Calu3 (cell line): ENCODE data around the gene ARHGAP5. TPM values are rescaled to one million over a fixed set of nuclear protein-coding genes. Genes with fewer than 3 reads are reported as not detected.
A peak's percentile ranks its signal among the peaks of the same experiment; 100 is the strongest.

Experiments used
- BruUV-seq: library from RNA; stranded (reverse); fragments of 400-500 nt; replicated peaks from 2 replicates; lab custom pipeline; 2021; lab: Mats Ljungman, UMichigan
- CTCF ChIA-PET: fragments of 300-600 bp; sonication (Branson Sonifier 250); formaldehyde crosslinking; loops from one replicate; lab custom pipeline; 2022; ENCODE audit warnings: antibody characterized with exemption; lab: Charles Lee
- DNase-seq: peaks from one replicate; pipeline ENCODE4 v3.0.0; 2022
- H3K27ac Mint-ChIP-seq: one replicate; pipeline ENCODE4 v1.8.0; 2022; ENCODE audit warnings: mixed read lengths; ENCODE audit not compliant: unreplicated experiment
- H3K27me3 Mint-ChIP-seq: one replicate; pipeline ENCODE4 v1.8.0; 2022; ENCODE audit warnings: mixed read lengths; ENCODE audit not compliant: unreplicated experiment
- H3K36me3 Mint-ChIP-seq: one replicate; pipeline ENCODE4 v1.8.0; 2022; ENCODE audit warnings: mild to moderate bottlenecking, moderate library complexity, mixed read lengths; ENCODE audit not compliant: insufficient read depth, unreplicated experiment
- H3K4me1 Mint-ChIP-seq: one replicate; pipeline ENCODE4 v1.8.0; 2022; ENCODE audit warnings: mild to moderate bottlenecking, low read depth, mixed read lengths; ENCODE audit not compliant: unreplicated experiment
- H3K4me3 Mint-ChIP-seq: one replicate; pipeline ENCODE4 v1.8.0; 2022; ENCODE audit warnings: mild to moderate bottlenecking, low read depth, moderate library complexity, mixed read lengths; ENCODE audit not compliant: unreplicated experiment
- H3K9me3 Mint-ChIP-seq: one replicate; pipeline ENCODE4 v1.8.0; 2022; ENCODE audit warnings: low read depth, mixed read lengths; ENCODE audit not compliant: unreplicated experiment
- intact Hi-C: fragments of 100-400 bp; cut with micrococcal nuclease; formaldehyde crosslinking; loops from one replicate; pipeline ENCODE4 v1.10.0; 2022; ENCODE audit not compliant: unreplicated experiment
- total RNA-seq: library from RNA; stranded (reverse); gene quantifications from 2 replicates; pipeline ENCODE4 v1.2.3, GENCODE V29; 2022
- TF ChIP-seq, protein P1 (sequence below): fragments of 200-600 bp; IDR thresholded peaks from one replicate; pipeline ENCODE4 v1.8.0; 2022; ENCODE audit warnings: antibody characterized with exemption; ENCODE audit not compliant: unreplicated experiment

Gene ARHGAP5
- total RNA-seq, 1 experiment from 2014 or later, result 132 TPM

DNA sequence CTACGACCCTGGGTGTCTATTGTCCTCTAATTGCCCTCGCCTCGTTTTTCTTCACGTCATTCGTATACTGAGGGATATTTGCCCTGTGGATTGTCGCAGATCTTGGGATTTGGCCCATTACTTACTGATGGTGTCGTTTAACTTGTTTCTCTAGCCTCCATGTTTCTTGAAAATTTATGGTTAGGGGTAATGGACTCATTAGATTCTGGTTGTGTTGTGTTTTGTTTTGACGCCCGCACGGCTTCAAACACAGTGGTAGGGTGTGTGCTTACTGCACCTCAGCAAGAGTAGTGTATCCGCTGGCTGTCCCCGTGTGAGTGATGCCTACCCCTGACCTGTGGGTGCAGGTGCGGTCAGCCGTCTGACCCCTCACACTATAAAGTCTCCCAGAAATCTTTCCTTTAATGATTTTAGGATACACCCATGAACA lies 126.8 kb downstream of the ARHGAP5 start:
- no peaks in the 10 kb centered on the region for H3K9me3 Mint-ChIP-seq
- CTCF ChIA-PET, result no interaction called here
- H3K36me3 Mint-ChIP-seq, result peaks cover 35% of the 10 kb centered on the region
- H3K27me3 Mint-ChIP-seq, result no peaks in the 10 kb centered on the region
- TF ChIP-seq, protein P1, sequence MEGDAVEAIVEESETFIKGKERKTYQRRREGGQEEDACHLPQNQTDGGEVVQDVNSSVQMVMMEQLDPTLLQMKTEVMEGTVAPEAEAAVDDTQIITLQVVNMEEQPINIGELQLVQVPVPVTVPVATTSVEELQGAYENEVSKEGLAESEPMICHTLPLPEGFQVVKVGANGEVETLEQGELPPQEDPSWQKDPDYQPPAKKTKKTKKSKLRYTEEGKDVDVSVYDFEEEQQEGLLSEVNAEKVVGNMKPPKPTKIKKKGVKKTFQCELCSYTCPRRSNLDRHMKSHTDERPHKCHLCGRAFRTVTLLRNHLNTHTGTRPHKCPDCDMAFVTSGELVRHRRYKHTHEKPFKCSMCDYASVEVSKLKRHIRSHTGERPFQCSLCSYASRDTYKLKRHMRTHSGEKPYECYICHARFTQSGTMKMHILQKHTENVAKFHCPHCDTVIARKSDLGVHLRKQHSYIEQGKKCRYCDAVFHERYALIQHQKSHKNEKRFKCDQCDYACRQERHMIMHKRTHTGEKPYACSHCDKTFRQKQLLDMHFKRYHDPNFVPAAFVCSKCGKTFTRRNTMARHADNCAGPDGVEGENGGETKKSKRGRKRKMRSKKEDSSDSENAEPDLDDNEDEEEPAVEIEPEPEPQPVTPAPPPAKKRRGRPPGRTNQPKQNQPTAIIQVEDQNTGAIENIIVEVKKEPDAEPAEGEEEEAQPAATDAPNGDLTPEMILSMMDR, result no peak
- peaks cover 12% of the 10 kb centered on the region for H3K4me1 Mint-ChIP-seq
- peak overlapping the region; percentile 94 for H3K4me3 Mint-ChIP-seq
- peak overlapping the region; percentile 99 for H3K27ac Mint-ChIP-seq
- BruUV-seq, result TSS peak; percentile 29
- intact Hi-C loops, result loop anchor here (2.0 kb wide), 1 partner anchor 131 kb away; no protein-coding TSS in a partner anchor
- DNase-seq, result peak; percentile 6

DNA sequence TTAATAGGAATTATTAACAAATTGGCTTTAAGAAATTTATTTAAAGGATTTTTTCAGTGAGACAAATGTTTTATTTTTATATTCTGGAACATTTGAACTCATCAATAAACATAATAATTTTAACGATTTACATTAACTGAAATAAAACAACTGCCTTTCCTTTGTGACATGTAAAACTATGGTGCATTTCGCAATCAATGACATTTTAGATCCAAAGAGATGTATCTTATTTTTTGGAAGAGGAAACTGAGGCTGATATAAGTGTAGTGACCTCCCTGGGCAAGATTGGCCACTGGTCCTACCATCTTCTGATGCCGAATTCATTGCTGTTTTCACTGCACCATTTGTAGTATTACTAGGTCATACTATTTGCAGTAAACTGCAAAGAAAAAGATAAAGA lies 128.4 kb downstream of the ARHGAP5 start:
- Mint-ChIP-seq H3K27me3 (no peaks in the 10 kb centered on the region), H3K4me3 (no peak overlapping the region), H3K9me3 (no peaks in the 10 kb centered on the region), H3K4me1 (peaks cover 12% of the 10 kb centered on the region), H3K36me3 (peaks cover 35% of the 10 kb centered on the region), H3K27ac (no peak overlapping the region)
- no TSS peak for BruUV-seq
- CTCF ChIA-PET, result no interaction called here
- no peak for DNase-seq
- intact Hi-C loops, result no loop called here
- TF ChIP-seq, protein P1, result no peak

- CTCF ChIA-PET, result interaction anchor here (0.6 kb wide), 1 partner anchor 1548 kb away, joined by 3 read pairs; no protein-coding TSS in a partner anchor
- Mint-ChIP-seq H3K27me3 (no peaks in the 10 kb centered on the region), H3K36me3 (peaks cover 33% of the 10 kb centered on the region), H3K27ac (no peak overlapping the region), H3K9me3 (no peaks in the 10 kb centered on the region), H3K4me1 (peaks cover 12% of the 10 kb centered on the region), H3K4me3 (no peak overlapping the region)
- TF ChIP-seq, protein P1, result no peak
- no TSS peak for BruUV-seq
- no peak for DNase-seq
- intact Hi-C loops, result no loop called here
Measured at GRCh38 chr14:32205984-32206383, 128.9 kb downstream of the ARHGAP5 start.

- Mint-ChIP-seq H3K4me1 (peaks cover 12% of the 10 kb centered on the region), H3K4me3 (no peak overlapping the region)
- CTCF ChIA-PET, result interaction anchor here (0.6 kb wide), 2 partner anchors 49 to 1549 kb away, joined by 3 to 5 read pairs; no protein-coding TSS in a partner anchor
Measured at GRCh38 chr14:32206552-32206951, 129.4 kb downstream of the ARHGAP5 start.

More at GRCh38 chr14:32206552-32206951, 129.4 kb downstream of the ARHGAP5 start:
- H3K27ac Mint-ChIP-seq, result no peak overlapping the region
- intact Hi-C loops, result no loop called here
- TF ChIP-seq, protein P1, result no peak
- DNase-seq, result no peak
- no peaks in the 10 kb centered on the region for H3K9me3 Mint-ChIP-seq
- peaks cover 28% of the 10 kb centered on the region for H3K36me3 Mint-ChIP-seq
- no peaks in the 10 kb centered on the region for H3K27me3 Mint-ChIP-seq
- no TSS peak for BruUV-seq
